Type B pancreatic cell (in vitro differentiated cells): Measurements from ENCODE around the gene WNT8A. TPM values are rescaled to one million over a fixed set of nuclear protein-coding genes. Genes with fewer than 3 reads are reported as not detected.
"Not testable (repeated sequence)": the region's sequence is repeated elsewhere in the genome, so short reads cannot be mapped to it uniquely, and the experiment has no call there.

Source experiments
- DNase-seq: peaks from one replicate; pipeline ENCODE4 v3.0.0; 2021; ENCODE audit warnings: mixed read lengths; ENCODE audit not compliant: unreplicated experiment; ENCODE audit errors: extremely low spot score
- H3K27ac Mint-ChIP-seq: 2 replicates; pipeline ENCODE4 v1.8.0; 2021; ENCODE audit warnings: mild to moderate bottlenecking, mixed read lengths
- H3K27me3 Mint-ChIP-seq: 2 replicates; pipeline ENCODE4 v1.8.0; 2021; ENCODE audit warnings: mixed read lengths
- H3K36me3 Mint-ChIP-seq: 2 replicates; pipeline ENCODE4 v1.8.0; 2021; ENCODE audit warnings: mixed read lengths
- H3K4me1 Mint-ChIP-seq: one replicate; pipeline ENCODE4 v1.8.0; 2021; ENCODE audit warnings: mixed read lengths; ENCODE audit not compliant: unreplicated experiment
- H3K4me3 Mint-ChIP-seq: 2 replicates; pipeline ENCODE4 v1.8.0; 2021; ENCODE audit warnings: mild to moderate bottlenecking, mixed read lengths
- H3K9me3 Mint-ChIP-seq: 2 replicates; pipeline ENCODE4 v1.8.0; 2021; ENCODE audit warnings: mixed read lengths
- long read RNA-seq: library from polyadenylated mRNA; unstranded; transcript quantifications from one replicate; pipeline ENCODE4 v2.0.0, GENCODE V29; 2020
- total RNA-seq: library from RNA; stranded (reverse); gene quantifications from 2 replicates; pipeline ENCODE4 v1.2.1, GENCODE V29; 2021; ENCODE audit warnings: low replicate concordance
- TF ChIP-seq, protein P1 (sequence below): fragments of 200-600 bp; sonication (generic); conservative IDR thresholded peaks from 2 replicates; pipeline ENCODE4 v1.5.0; 2021; ENCODE audit warnings: antibody characterized with exemption, mild to moderate bottlenecking

Gene WNT8A, protein sequence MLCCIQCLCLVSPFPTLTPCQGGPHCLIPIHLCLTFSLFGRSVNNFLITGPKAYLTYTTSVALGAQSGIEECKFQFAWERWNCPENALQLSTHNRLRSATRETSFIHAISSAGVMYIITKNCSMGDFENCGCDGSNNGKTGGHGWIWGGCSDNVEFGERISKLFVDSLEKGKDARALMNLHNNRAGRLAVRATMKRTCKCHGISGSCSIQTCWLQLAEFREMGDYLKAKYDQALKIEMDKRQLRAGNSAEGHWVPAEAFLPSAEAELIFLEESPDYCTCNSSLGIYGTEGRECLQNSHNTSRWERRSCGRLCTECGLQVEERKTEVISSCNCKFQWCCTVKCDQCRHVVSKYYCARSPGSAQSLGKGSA
- not detected in 2 replicates for total RNA-seq
- long read RNA-seq = 0 reads

DNA sequence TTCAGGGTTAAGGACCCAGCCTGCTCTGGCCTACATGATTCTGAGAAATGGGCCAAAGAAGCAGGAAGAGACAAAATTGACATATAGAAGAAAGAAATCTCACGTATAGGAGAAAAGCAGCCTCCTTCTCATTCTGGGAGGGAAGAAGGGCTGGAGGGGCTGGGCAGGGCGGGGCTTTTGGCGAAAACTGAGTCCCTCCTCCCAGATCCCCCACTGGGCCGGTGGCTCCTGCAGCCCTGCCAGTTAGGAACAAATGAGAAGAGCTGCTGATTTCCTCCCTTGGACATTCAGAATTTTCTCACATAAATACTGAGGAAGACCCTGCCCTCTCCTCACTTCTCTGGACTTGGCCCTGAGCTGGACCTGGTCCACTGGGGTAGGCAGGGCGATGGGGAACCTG lies at the start of gene WNT8A:
Gene WNT8A (plus strand): TSS at position 332 of the 400 bp plus-strand sequence. CDS start 95 bp downstream, outside the sequence.
- H3K36me3 Mint-ChIP-seq = no peaks in the 10 kb centered on the region
- H3K4me1 Mint-ChIP-seq = no peaks in the 10 kb centered on the region
- H3K27me3 Mint-ChIP-seq = peaks cover 3% of the 10 kb centered on the region
- H3K27ac Mint-ChIP-seq = no peak within 1 kb of the TSS
- no peak for DNase-seq
- H3K9me3 Mint-ChIP-seq = no peaks in the 10 kb centered on the region
- no peak within 1 kb of the TSS for H3K4me3 Mint-ChIP-seq
- TF ChIP-seq, protein P1, sequence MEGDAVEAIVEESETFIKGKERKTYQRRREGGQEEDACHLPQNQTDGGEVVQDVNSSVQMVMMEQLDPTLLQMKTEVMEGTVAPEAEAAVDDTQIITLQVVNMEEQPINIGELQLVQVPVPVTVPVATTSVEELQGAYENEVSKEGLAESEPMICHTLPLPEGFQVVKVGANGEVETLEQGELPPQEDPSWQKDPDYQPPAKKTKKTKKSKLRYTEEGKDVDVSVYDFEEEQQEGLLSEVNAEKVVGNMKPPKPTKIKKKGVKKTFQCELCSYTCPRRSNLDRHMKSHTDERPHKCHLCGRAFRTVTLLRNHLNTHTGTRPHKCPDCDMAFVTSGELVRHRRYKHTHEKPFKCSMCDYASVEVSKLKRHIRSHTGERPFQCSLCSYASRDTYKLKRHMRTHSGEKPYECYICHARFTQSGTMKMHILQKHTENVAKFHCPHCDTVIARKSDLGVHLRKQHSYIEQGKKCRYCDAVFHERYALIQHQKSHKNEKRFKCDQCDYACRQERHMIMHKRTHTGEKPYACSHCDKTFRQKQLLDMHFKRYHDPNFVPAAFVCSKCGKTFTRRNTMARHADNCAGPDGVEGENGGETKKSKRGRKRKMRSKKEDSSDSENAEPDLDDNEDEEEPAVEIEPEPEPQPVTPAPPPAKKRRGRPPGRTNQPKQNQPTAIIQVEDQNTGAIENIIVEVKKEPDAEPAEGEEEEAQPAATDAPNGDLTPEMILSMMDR = no peak

DNA sequence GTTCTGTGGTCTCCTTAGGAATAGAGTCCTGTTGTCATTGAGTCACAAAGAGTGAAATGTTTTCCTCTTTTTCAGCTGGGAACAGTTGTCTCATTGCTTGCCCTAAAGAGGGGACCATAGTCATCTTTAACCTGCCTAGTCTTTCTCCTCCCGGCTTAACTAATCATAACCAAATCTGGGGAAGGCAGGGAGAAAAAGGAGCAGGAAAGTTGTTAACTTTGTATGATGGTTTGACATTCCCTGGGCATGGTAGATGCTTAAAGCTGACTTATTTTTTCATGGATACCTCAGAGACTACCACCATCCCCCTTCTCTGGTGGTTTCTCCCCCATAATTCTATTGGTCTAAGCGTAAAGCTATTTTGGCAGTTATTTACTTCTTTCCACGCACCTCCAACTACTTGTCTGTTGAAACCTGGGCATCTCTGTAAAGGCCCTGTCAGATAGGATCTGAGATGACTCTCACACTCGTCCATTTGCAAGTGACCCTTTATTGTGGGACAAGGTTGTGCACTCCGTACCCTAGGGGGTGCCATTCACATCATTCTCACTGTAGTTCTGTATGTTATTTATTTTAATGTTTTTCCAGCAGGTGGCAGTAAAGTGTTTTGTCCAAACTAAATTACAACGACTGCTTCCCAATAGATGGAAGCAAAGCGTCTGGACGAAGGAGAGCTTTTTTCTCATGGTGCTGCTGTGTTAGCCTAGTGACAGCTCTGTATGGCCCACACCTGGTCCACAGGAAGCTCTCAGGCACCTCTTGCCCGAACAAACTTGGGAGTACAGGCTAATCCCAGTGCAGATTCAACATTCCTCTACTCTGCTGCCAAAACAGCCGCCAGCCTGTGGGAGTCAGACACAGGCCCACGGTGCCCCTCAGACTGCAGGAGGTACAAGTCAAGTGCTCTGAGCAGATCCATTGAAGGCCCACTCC lies 48.0 kb upstream of the WNT8A start:
- peak overlapping the region; percentile 72 for H3K27ac Mint-ChIP-seq
- H3K36me3 Mint-ChIP-seq = no peaks in the 10 kb centered on the region
- no peak for DNase-seq
- no peaks in the 10 kb centered on the region for H3K27me3 Mint-ChIP-seq
- H3K4me1 Mint-ChIP-seq = peaks cover 19% of the 10 kb centered on the region
- no peaks in the 10 kb centered on the region for H3K9me3 Mint-ChIP-seq
- H3K4me3 Mint-ChIP-seq = peak overlapping the region; percentile 71
- TF ChIP-seq, protein P1 = peak; percentile 88

DNA sequence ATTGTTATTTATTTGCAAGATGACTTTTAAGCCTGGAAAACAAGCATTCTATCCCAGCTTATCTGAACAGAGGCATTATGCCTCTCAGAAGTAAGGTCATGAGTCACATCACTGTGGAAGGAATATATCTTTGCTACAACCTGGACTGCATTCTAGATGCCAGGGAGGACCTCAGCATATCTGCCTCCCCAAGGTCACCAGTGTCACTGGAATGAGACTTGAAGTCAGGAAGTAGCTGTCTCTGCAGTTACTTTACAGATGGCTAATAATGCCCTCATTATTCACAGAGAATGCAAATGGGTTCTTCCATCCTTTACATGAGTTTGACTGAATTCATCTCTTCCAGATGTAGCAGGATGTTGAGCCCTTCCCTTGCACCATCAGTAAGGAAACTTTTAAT lies 46.6 kb upstream of the WNT8A start:
- TF ChIP-seq, protein P1 = no peak
- H3K27me3 Mint-ChIP-seq = no peaks in the 10 kb centered on the region
- no peaks in the 10 kb centered on the region for H3K9me3 Mint-ChIP-seq
- no peak overlapping the region for H3K4me3 Mint-ChIP-seq
- no peaks in the 10 kb centered on the region for H3K36me3 Mint-ChIP-seq
- no peak for DNase-seq
- no peak overlapping the region for H3K27ac Mint-ChIP-seq
- H3K4me1 Mint-ChIP-seq = peaks cover 11% of the 10 kb centered on the region

DNA sequence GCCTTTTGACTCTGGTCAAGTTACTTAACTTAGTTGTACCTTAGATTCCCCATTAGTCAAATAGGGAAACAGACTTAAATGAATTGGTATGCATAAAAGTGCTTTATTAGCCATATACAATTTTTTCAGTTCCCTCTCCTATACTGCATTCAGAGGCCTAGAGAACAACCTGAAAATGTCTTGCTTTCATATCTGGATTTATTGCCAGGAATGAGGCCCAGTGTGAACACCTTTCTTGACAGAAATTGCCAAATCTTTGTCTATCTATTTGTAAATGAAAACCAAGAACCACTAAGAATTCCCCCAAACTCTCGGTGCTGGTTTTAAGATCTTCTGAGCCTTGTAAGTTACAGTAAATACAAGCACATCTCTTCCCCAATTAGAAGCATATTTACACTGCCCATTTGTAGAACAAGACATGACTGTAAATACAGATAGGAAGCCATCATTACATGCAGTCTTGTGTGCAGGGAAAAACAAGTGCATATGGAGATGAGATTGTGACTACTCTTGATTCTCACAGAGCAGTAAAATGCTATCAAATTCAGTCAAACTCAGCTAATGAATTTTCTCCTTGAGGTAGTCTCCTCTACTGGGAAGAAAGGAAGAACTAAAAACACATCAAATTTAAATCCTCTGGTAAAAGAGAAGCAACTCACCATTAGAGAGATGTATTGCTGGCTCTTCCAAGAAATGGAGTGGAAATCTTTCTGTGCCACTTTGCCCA lies 45.8 kb upstream of the WNT8A start:
- DNase-seq = no peak
- H3K36me3 Mint-ChIP-seq = no peaks in the 10 kb centered on the region
- H3K27ac Mint-ChIP-seq = no peak overlapping the region
- H3K9me3 Mint-ChIP-seq = no peaks in the 10 kb centered on the region
- H3K4me1 Mint-ChIP-seq = peaks cover 11% of the 10 kb centered on the region
- H3K27me3 Mint-ChIP-seq = no peaks in the 10 kb centered on the region
- TF ChIP-seq, protein P1 = no peak
- no peak overlapping the region for H3K4me3 Mint-ChIP-seq

GRCh38 chr5:138038826-138039225 lies 45.0 kb upstream of the WNT8A start:
- Mint-ChIP-seq H3K4me3 (no peak overlapping the region), H3K4me1 (peaks cover 7% of the 10 kb centered on the region), H3K27me3 (no peaks in the 10 kb centered on the region), H3K36me3 (no peaks in the 10 kb centered on the region), H3K27ac (no peak overlapping the region), H3K9me3 (no peaks in the 10 kb centered on the region)
- no peak for DNase-seq
- TF ChIP-seq, protein P1 = no peak

DNA sequence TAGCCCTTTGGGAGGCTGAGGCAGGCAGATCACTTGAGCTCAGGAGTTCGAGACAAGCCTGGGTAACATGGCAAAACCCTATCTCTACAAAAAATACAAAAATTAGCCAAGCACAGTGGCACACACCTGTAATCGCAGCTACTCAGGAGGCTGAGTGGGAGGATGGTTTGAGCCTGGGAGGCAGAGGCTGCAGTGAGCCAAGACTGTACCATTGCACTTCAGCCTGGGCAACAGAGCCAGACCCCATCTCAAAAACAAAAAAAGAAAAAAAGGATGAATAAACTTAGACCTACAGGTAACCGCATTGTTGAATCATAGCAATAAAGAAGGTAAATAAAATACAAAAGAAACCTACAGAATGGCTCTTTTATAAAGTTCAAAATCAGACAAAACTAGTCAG lies 38.5 kb upstream of the WNT8A start:
- H3K4me3 Mint-ChIP-seq, H3K4me1 Mint-ChIP-seq, H3K36me3 Mint-ChIP-seq, DNase-seq, H3K9me3 Mint-ChIP-seq, H3K27me3 Mint-ChIP-seq, H3K27ac Mint-ChIP-seq: not testable (repeated sequence)
